Nephron progenitor cell (in vitro differentiated cells): ENCODE results near the gene SACS.

Source experiments
- DNase-seq: peaks from one replicate; pipeline ENCODE4 v3.0.0; 2021
- H3K27ac Mint-ChIP-seq: 2 replicates; pipeline ENCODE4 v1.8.0; 2021; ENCODE audit warnings: mild to moderate bottlenecking, moderate library complexity, mixed read lengths
- H3K27me3 Mint-ChIP-seq: 2 replicates; pipeline ENCODE4 v1.8.0; 2021; ENCODE audit warnings: mild to moderate bottlenecking, low read depth, mixed read lengths; ENCODE audit not compliant: poor library complexity
- H3K36me3 Mint-ChIP-seq: 2 replicates; pipeline ENCODE4 v1.8.0; 2021; ENCODE audit warnings: low read depth, mixed read lengths
- H3K4me1 Mint-ChIP-seq: 2 replicates; pipeline ENCODE4 v1.8.0; 2021; ENCODE audit warnings: mixed read lengths
- H3K4me3 Mint-ChIP-seq: 2 replicates; pipeline ENCODE4 v1.8.0; 2021; ENCODE audit warnings: mild to moderate bottlenecking, moderate library complexity, mixed read lengths
- H3K9me3 Mint-ChIP-seq: 2 replicates; pipeline ENCODE4 v1.8.0; 2021; ENCODE audit warnings: mild to moderate bottlenecking, moderate library complexity, mixed read lengths
- TF ChIP-seq, protein P1 (sequence below): fragments of 200-600 bp; sonication (generic); IDR thresholded peaks from 2 replicates; pipeline ENCODE4 v1.5.0; 2021; ENCODE audit warnings: antibody characterized with exemption

SACS gene

DNA sequence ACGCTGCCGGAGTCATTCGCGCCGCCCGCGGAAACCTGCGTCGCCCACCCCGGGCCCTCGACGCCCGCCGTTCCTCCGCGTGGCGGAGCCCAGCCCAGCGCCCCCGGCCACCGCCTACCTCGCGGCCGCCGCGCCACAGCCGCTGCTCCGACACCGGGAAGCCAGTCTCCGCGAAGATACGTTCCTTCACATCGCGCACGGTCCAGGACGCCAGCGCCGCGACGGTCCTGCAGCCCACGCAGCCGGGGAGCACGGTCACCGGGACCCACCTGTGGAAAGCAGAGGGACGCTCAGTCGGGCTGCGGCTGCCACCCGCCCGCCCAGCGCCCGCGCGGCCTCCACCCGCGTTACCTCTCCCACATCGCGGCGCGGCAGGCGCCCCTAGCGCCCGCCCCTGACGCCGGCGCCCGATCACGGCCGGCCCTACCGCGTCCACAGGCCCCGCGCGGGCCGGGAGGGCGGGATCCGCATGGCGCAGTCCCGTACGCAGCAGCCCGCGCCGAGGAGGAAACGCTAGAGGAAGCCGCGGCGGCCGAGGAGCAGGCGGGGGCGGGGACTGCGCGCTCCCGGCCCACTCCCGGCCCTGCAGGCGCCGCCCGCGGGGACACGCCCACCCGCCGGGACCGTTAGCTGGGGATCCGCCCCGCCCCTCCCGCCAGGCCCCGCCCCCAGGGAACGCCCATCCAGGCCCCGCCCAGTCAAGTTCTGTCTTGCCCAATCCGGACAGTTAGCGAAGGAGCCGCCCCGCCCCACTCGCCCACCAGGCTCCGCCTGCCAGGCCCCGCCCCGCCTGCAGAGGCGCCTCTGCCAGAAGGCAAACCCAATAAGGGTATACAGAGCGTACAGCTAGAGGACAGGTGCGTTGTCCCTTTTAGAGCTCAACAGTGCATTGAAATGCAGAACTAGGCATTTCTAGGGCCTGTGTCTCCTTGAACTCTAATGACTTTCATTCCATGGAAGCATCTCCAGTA, 58.2 kb downstream of the SACS start:
- H3K9me3 Mint-ChIP-seq = no peaks in the 10 kb centered on the region
- TF ChIP-seq, protein P1, sequence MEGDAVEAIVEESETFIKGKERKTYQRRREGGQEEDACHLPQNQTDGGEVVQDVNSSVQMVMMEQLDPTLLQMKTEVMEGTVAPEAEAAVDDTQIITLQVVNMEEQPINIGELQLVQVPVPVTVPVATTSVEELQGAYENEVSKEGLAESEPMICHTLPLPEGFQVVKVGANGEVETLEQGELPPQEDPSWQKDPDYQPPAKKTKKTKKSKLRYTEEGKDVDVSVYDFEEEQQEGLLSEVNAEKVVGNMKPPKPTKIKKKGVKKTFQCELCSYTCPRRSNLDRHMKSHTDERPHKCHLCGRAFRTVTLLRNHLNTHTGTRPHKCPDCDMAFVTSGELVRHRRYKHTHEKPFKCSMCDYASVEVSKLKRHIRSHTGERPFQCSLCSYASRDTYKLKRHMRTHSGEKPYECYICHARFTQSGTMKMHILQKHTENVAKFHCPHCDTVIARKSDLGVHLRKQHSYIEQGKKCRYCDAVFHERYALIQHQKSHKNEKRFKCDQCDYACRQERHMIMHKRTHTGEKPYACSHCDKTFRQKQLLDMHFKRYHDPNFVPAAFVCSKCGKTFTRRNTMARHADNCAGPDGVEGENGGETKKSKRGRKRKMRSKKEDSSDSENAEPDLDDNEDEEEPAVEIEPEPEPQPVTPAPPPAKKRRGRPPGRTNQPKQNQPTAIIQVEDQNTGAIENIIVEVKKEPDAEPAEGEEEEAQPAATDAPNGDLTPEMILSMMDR = no peak
- H3K27me3 Mint-ChIP-seq = no peaks in the 10 kb centered on the region
- no peak overlapping the region for H3K27ac Mint-ChIP-seq
- DNase-seq = peak; percentile 98
- H3K4me1 Mint-ChIP-seq = peaks cover 55% of the 10 kb centered on the region
- peak overlapping the region; percentile 82 for H3K4me3 Mint-ChIP-seq
- H3K36me3 Mint-ChIP-seq = peaks cover 57% of the 10 kb centered on the region

DNA sequence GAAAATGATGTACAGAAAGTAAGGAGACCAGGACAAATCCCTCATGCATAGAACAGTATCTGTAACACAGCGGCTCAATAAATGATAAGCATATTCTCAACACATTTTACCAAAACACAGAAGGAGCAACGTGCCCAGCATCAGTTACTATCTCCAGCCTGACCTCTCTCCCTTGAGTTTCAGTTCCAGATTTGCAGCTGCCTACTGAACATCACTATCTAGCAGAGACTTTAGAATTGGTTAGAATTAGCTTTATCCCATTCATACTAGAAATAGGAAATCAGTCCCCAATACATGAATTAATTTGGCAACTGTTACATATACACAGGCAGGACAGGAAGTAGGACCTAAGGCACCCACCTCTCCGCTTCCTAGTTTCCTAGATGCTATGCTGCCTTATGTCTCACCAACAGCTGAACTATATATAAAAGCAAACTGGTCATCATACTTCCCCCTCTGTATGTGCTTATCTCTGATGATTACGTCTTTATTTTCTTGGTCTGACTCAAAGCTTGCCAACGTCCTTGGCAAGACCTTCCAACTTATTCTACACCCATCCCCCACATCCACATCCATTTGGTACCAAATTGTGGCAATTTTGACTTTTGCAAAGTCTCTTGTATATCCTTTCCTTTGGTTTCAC, 61.1 kb downstream of the SACS start:
- no peak overlapping the region for H3K27ac Mint-ChIP-seq
- no peaks in the 10 kb centered on the region for H3K27me3 Mint-ChIP-seq
- peaks cover 34% of the 10 kb centered on the region for H3K4me1 Mint-ChIP-seq
- H3K36me3 Mint-ChIP-seq = peaks cover 70% of the 10 kb centered on the region
- H3K4me3 Mint-ChIP-seq = peak overlapping the region; percentile 3
- TF ChIP-seq, protein P1 = no peak
- H3K9me3 Mint-ChIP-seq = no peaks in the 10 kb centered on the region
- DNase-seq = no peak

DNA sequence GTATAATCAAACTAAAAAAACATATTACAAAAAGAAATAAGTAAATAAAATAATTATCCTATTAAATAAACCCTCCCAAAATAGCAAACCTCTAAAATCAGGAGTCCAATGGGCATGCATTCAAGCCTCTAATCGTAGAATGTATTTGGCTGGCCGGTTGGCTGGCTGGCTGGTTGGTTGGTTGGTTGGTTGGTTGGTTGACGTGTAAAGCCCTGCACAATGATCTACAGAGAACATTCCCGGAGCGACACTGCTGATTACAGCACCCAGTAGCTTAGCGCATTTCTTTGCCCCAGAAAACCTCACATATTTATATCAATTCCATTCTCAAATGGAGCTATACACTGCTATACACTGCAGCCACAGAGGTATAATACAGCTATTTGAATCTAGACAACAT, 65.6 kb downstream of the SACS start:
- Mint-ChIP-seq H3K4me3 (no peak overlapping the region), H3K4me1 (peaks cover 16% of the 10 kb centered on the region), H3K27me3 (no peaks in the 10 kb centered on the region), H3K36me3 (peaks cover 94% of the 10 kb centered on the region), H3K27ac (no peak overlapping the region), H3K9me3 (no peaks in the 10 kb centered on the region)
- DNase-seq = no peak
- TF ChIP-seq, protein P1 = no peak

DNA sequence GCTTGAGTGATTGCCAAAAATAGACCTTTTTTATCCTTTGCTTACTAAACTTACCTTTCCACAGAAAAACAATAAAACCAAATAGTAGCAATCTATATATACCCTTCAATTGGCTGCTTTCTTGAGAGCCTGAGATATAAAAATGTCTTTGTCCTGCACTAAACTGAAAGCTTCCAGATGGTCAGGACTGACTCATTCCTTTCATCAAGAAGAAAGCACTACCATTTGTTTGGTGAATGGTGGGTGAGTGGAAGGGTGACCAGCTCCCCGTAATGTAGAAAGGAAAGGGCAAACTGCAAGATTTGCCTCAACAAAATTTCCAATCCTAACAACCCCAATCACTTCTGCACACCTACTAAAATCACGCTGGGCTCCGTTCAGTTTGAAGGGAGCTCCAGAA, 67.8 kb downstream of the SACS start:
- Mint-ChIP-seq H3K36me3 (peaks cover 90% of the 10 kb centered on the region), H3K9me3 (no peaks in the 10 kb centered on the region), H3K4me1 (no peaks in the 10 kb centered on the region), H3K4me3 (no peak overlapping the region), H3K27ac (no peak overlapping the region), H3K27me3 (no peaks in the 10 kb centered on the region)
- TF ChIP-seq, protein P1 = no peak
- no peak for DNase-seq

DNA sequence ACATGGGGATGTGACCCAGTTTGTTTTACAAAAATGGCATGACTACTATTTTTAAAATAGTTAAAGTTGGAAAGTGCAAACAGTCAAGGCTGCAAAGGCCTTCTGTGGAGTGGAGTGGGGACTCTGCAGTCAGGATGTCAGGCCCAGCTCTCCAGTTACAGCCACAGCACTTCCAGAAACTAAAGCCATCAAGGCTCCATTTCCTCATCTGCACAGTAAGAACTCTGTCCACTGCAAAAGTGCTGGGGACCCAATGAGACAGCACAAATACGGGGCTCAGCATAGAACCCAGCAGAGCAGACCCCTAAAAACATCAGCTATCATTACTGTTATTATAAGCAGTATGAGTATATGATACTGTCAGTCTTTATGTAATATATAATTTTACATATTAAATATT, 73.6 kb downstream of the SACS start:
- DNase-seq = no peak
- Mint-ChIP-seq H3K9me3 (no peaks in the 10 kb centered on the region), H3K27me3 (no peaks in the 10 kb centered on the region), H3K36me3 (peaks cover 71% of the 10 kb centered on the region), H3K27ac (no peak overlapping the region), H3K4me1 (no peaks in the 10 kb centered on the region), H3K4me3 (no peak overlapping the region)
- TF ChIP-seq, protein P1 = no peak
